Measurements from ENCODE around the gene TMEM63C. TPM values are rescaled to one million over a fixed set of nuclear protein-coding genes. Genes with fewer than 3 reads are reported as not detected.

The TMEM63C gene
- total RNA-seq, 4 donors from 2014 or later, result 20.1 to 60.2 (median 33.9) TPM

- Histone ChIP-seq H3K27me3 (no peaks in the 10 kb centered on the region), H3K27ac (no peak overlapping the region), H3K9me3 (no peaks in the 10 kb centered on the region), H3K4me3 (no peak overlapping the region), H3K36me3 (no peaks in the 10 kb centered on the region), H3K4me1 (no peaks in the 10 kb centered on the region)
- DNase-seq, result no peak
- in situ Hi-C loops (cut with MboI; ENCODE audit: low pct_ligation_motif_present in 1 of 4, low pct_unique_long_range_greater_than_20kb in 1 of 4, low sequenced_read_pairs in 3 of 4), result no loop called here
- 67 to 76% methylated on average over 4 to 10 of the region's 23 CpGs for WGBS, 2 donors (ENCODE audit: low coverage in 1 of 2)
- TF ChIP-seq POLR2A (IDR thresholded peaks at IDR 0.05), result no peak
- intact Hi-C loops (cut with DNase I; ENCODE audit: low total_unique reads), result no loop called here
Measured at GRCh38 chr14:77221241-77221871, 39.8 kb downstream of the TMEM63C start.

DNA sequence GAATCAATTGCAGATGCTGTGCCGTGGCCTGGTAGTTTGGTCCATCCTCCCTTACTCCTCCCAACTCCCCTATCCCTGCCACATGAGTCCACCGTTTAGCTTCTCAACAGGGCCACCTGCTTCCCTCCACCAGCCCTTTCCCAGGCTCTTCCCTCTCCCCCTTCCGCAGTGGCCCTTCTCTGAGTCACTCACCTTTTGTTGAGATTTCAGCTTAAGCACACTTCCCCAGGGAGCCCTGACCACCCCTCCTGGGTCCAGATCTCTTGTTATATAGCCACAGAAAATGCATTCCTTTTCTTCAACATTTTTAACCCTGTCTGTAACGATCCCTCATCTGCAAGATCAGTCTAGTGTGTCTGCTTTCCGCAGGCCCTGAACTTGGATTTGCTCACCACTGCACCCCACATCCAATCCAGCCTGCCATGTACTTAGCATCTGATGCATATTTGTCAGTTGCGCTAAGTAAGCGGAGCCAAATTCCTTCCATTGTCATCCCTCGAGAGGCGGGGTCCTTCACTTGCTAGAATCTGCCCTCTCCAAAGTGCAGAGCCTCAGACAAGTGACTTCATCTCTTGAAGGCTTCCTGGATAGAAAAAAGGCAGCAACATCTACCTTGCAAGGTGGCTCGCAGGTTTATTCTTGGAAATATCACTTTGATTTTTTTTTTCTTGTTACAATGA, 41.1 kb downstream of the TMEM63C start:
- H3K9me3 ChIP-seq, result no peaks in the 10 kb centered on the region
- H3K4me3 ChIP-seq, result no peak overlapping the region
- H3K36me3 ChIP-seq, result no peaks in the 10 kb centered on the region
- H3K27me3 ChIP-seq, result no peaks in the 10 kb centered on the region
- H3K27ac ChIP-seq, result no peak overlapping the region
- intact Hi-C loops (cut with DNase I; ENCODE audit: low total_unique reads) (no loop called here), in situ Hi-C loops (cut with MboI; ENCODE audit: low pct_ligation_motif_present in 1 of 4, low pct_unique_long_range_greater_than_20kb in 1 of 4, low sequenced_read_pairs in 3 of 4) (no loop called here)
- H3K4me1 ChIP-seq, result no peaks in the 10 kb centered on the region
- DNase-seq, result no peak
- WGBS, 2 donors (ENCODE audit: low coverage in 1 of 2), result 70 to 73% methylated on average over 7 to 10 of the region's 10 CpGs
- no peak for TF ChIP-seq EP300 (IDR thresholded peaks at IDR 0.05; ENCODE audit: low read depth)
- no peak for TF ChIP-seq POLR2A (IDR thresholded peaks at IDR 0.05)
- no peak for TF ChIP-seq POLR2AphosphoS5 (IDR thresholded peaks at IDR 0.05)
- TF ChIP-seq, protein P1, sequence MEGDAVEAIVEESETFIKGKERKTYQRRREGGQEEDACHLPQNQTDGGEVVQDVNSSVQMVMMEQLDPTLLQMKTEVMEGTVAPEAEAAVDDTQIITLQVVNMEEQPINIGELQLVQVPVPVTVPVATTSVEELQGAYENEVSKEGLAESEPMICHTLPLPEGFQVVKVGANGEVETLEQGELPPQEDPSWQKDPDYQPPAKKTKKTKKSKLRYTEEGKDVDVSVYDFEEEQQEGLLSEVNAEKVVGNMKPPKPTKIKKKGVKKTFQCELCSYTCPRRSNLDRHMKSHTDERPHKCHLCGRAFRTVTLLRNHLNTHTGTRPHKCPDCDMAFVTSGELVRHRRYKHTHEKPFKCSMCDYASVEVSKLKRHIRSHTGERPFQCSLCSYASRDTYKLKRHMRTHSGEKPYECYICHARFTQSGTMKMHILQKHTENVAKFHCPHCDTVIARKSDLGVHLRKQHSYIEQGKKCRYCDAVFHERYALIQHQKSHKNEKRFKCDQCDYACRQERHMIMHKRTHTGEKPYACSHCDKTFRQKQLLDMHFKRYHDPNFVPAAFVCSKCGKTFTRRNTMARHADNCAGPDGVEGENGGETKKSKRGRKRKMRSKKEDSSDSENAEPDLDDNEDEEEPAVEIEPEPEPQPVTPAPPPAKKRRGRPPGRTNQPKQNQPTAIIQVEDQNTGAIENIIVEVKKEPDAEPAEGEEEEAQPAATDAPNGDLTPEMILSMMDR (IDR thresholded peaks at IDR 0.05), result no peak

GRCh38 chr14:77224212-77224611, 42.6 kb downstream of the TMEM63C start:
- no peak overlapping the region for H3K27ac ChIP-seq
- no peaks in the 10 kb centered on the region for H3K4me1 ChIP-seq
- WGBS, 2 donors (ENCODE audit: low coverage in 1 of 2), result 57% methylated on average over 4 of the region's 4 CpGs; no CpG with 5 or more reads in 1 of the 2 donors
- intact Hi-C loops (cut with DNase I; ENCODE audit: low total_unique reads), result no loop called here
- no peaks in the 10 kb centered on the region for H3K27me3 ChIP-seq
- in situ Hi-C loops (cut with MboI; ENCODE audit: low pct_ligation_motif_present in 1 of 4, low pct_unique_long_range_greater_than_20kb in 1 of 4, low sequenced_read_pairs in 3 of 4), result no loop called here
- TF ChIP-seq POLR2AphosphoS5 (IDR thresholded peaks at IDR 0.05) (no peak), POLR2A (IDR thresholded peaks at IDR 0.05) (no peak), EP300 (IDR thresholded peaks at IDR 0.05; ENCODE audit: low read depth) (no peak)
- TF ChIP-seq, protein P1 (IDR thresholded peaks at IDR 0.05), result no peak
- no peak for DNase-seq
- H3K9me3 ChIP-seq, result no peaks in the 10 kb centered on the region
- H3K4me3 ChIP-seq, result no peak overlapping the region
- H3K36me3 ChIP-seq, result no peaks in the 10 kb centered on the region

GRCh38 chr14:77225254-77225653, 43.7 kb downstream of the TMEM63C start:
- no peak for TF ChIP-seq EP300 (IDR thresholded peaks at IDR 0.05; ENCODE audit: low read depth)
- TF ChIP-seq POLR2A (IDR thresholded peaks at IDR 0.05), result no peak
- TF ChIP-seq, protein P1 (IDR thresholded peaks at IDR 0.05), result no peak
- no peak for TF ChIP-seq POLR2AphosphoS5 (IDR thresholded peaks at IDR 0.05)
- no peak for DNase-seq
- Histone ChIP-seq H3K9me3 (no peaks in the 10 kb centered on the region), H3K4me3 (no peak overlapping the region), H3K27me3 (no peaks in the 10 kb centered on the region), H3K4me1 (no peaks in the 10 kb centered on the region), H3K27ac (no peak overlapping the region), H3K36me3 (no peaks in the 10 kb centered on the region)
- in situ Hi-C loops (cut with MboI; ENCODE audit: low pct_ligation_motif_present in 1 of 4, low pct_unique_long_range_greater_than_20kb in 1 of 4, low sequenced_read_pairs in 3 of 4), result no loop called here
- 78% methylated on average over 12 of the region's 12 CpGs; no CpG with 5 or more reads in 1 of the 2 donors for WGBS, 2 donors (ENCODE audit: low coverage in 1 of 2)
- intact Hi-C loops (cut with DNase I; ENCODE audit: low total_unique reads), result no loop called here
